SK-N-SH (cell line): Measurements from ENCODE around the gene PLEKHA4. TPM values are rescaled to one million over a fixed set of nuclear protein-coding genes. Genes with fewer than 3 reads are reported as not detected.

Source experiments
- CTCF ChIA-PET: fragments of 300-600, 350-600 bp; formaldehyde crosslinking; extraction: SDS; loops from one replicate; lab custom pipeline; 2021; lab: Yijun Ruan, JAX
- POLR2A ChIA-PET: fragments of 350-600 bp; sonication (Branson Sonifier 250); formaldehyde crosslinking; extraction: SDS; loops from one replicate; lab custom pipeline; 2020; ENCODE audit warnings: antibody characterized with exemption, inconsistent platforms; lab: Yijun Ruan, JAX
- DNase-seq: peaks from one replicate; pipeline ENCODE4 v3.0.0; 2012
- H2AFZ ChIP-seq: fragments of 200-600 bp; sonication (generic); 2 replicates; pipeline ENCODE4 v1.8.1; 2016; ENCODE audit warnings: antibody characterized with exemption, mild to moderate bottlenecking, low read depth
- H3F3A ChIP-seq: fragments of 200-600 bp; sonication (generic); replicated peaks from 2 replicates; pipeline ENCODE3; 2016; ENCODE audit warnings: antibody characterized with exemption, mild to moderate bottlenecking; ENCODE audit not compliant: insufficient read depth
- H3K27ac ChIP-seq, 2 experiments: fragments of 200-500 bp in 1 of 2; fragments of 200-600 bp in 1 of 2; sonication (Bioruptor generic) in 1 of 2; sonication (generic), shearing (Covaris generic) in 1 of 2; 2 replicates each; pipeline versions ENCODE4 v1.5.1 to v1.6.1; 2014 to 2016; ENCODE audit warnings: low read depth in 2 of 2, inconsistent platforms in 1 of 2, low read length in 1 of 2, mild to moderate bottlenecking in 1 of 2, mixed read lengths in 1 of 2
- H3K27me3 ChIP-seq: fragments of 200-600 bp; sonication (generic), shearing (Covaris generic); 2 replicates; pipeline ENCODE4 v1.6.1; 2016; ENCODE audit warnings: mixed run types; ENCODE audit not compliant: insufficient read depth
- H3K36me3 ChIP-seq, 2 experiments: fragments of 200-500 bp in 1 of 2; fragments of 200-600 bp in 1 of 2; sonication (Bioruptor generic) in 1 of 2; sonication (generic) in 1 of 2; replicated peaks in 1 of 2; 2 replicates each; pipeline versions ENCODE3 to v1.5.1; 2014 to 2016; ENCODE audit warnings: low read length in 1 of 2, mild to moderate bottlenecking in 1 of 2; ENCODE audit not compliant: insufficient read depth in 2 of 2, control insufficient read depth in 1 of 2
- H3K4me1 ChIP-seq, 2 experiments: fragments of 200-500 bp in 1 of 2; fragments of 200-600 bp in 1 of 2; sonication (Bioruptor generic) in 1 of 2; sonication (generic), shearing (Covaris generic) in 1 of 2; 2 replicates each; pipeline versions ENCODE4 v1.5.1 to v1.6.1; 2014 to 2016; ENCODE audit warnings: low read depth in 1 of 2, low read length in 1 of 2, mixed run types in 1 of 2; ENCODE audit not compliant: insufficient read depth in 2 of 2, control insufficient read depth in 1 of 2
- H3K4me2 ChIP-seq: fragments of 200-600 bp; sonication (generic), shearing (Covaris generic); 2 replicates; pipeline ENCODE4 v1.6.1; 2017; ENCODE audit warnings: mixed run types
- H3K4me3 ChIP-seq, 2 experiments: fragments of 200-500 bp in 1 of 2; fragments of 200-600 bp in 1 of 2; sonication (Bioruptor generic) in 1 of 2; sonication (generic), shearing (Covaris generic) in 1 of 2; 2 replicates each; pipeline versions ENCODE4 v1.5.1 to v1.8.1; 2014 to 2016; ENCODE audit warnings: low read depth in 2 of 2, inconsistent platforms in 1 of 2, low read length in 1 of 2, mild to moderate bottlenecking in 1 of 2, mixed read lengths in 1 of 2, moderate library complexity in 1 of 2
- H3K79me2 ChIP-seq: fragments of 200-600 bp; sonication (generic); 2 replicates; pipeline ENCODE4 v1.8.1; 2017; ENCODE audit warnings: mild to moderate bottlenecking; ENCODE audit not compliant: insufficient read depth
- H3K9ac ChIP-seq: fragments of 200-600 bp; sonication (generic); 2 replicates; pipeline ENCODE4 v1.6.1; 2017; ENCODE audit warnings: mixed run types
- H3K9me2 ChIP-seq: fragments of 200-600 bp; sonication (generic); 2 replicates; pipeline ENCODE4 v1.6.1; 2017; ENCODE audit warnings: mixed run types
- H3K9me3 ChIP-seq: fragments of 200-600 bp; sonication (generic); 2 replicates; pipeline ENCODE4 v1.6.1; 2017; ENCODE audit warnings: mixed run types, mild to moderate bottlenecking, moderate library complexity
- H4K20me1 ChIP-seq: fragments of 200-600 bp; sonication (generic); 2 replicates; pipeline ENCODE4 v1.6.1; 2017; ENCODE audit warnings: mild to moderate bottlenecking, mixed run types; ENCODE audit not compliant: insufficient read depth
- FOSL2 ChIP-seq: IDR thresholded peaks from 2 replicates; pipeline ENCODE4 v1.4.0; 2012; ENCODE audit warnings: low read depth, mild to moderate bottlenecking, moderate library complexity, borderline replicate concordance
- MXI1 ChIP-seq: IDR thresholded peaks from 2 replicates; pipeline ENCODE4 v1.6.1; 2012; ENCODE audit warnings: mild to moderate bottlenecking, low read depth, low read length, improper control_type of control experiment
- NRF1 ChIP-seq: IDR thresholded peaks from 2 replicates; pipeline ENCODE4 v1.6.1; 2012; ENCODE audit warnings: low read depth, mild to moderate bottlenecking, low read length
- PBX3 ChIP-seq: IDR thresholded peaks from 2 replicates; pipeline ENCODE4; 2012
- POLR2AphosphoS5 ChIP-seq: IDR thresholded peaks from 2 replicates; pipeline ENCODE4 v1.6.1; 2012; ENCODE audit warnings: low read depth, low read length
- RAD21 ChIP-seq: IDR thresholded peaks from 2 replicates; pipeline ENCODE4 v1.6.1; 2012; ENCODE audit warnings: mild to moderate bottlenecking, low read length
- TEAD4 ChIP-seq: IDR thresholded peaks from 2 replicates; pipeline ENCODE4 v1.4.0; 2012; ENCODE audit warnings: mild to moderate bottlenecking, borderline replicate concordance; ENCODE audit not compliant: insufficient read depth
- USF2 ChIP-seq: fragments of 150-350 bp; IDR thresholded peaks from 2 replicates; pipeline ENCODE4 v1.6.1; 2017; ENCODE audit warnings: antibody characterized with exemption, low read length, low read depth, borderline replicate concordance
- WGBS: methylation state at CpG from one replicate; pipeline ENCODE4 v1.1.6; 2017; ENCODE audit warnings: low lambda C conversion rate; 5-methylcytosine and 5-hydroxymethylcytosine counted together
- polyA plus RNA-seq, 3 experiments: library from polyadenylated mRNA; depleted of rRNA; stranded (reverse); fragments of >200 nt; gene quantifications; 2 replicates each; pipeline ENCODE4 v1.2.3, GENCODE V29; 2012
- TF ChIP-seq, protein P1 (sequence below): IDR thresholded peaks from 2 replicates; pipeline ENCODE4 v1.4.0; 2012; ENCODE audit warnings: low read depth, borderline replicate concordance
- TF ChIP-seq, protein P2 (sequence below): fragments of 200-600 bp; sonication (generic); IDR thresholded peaks from 2 replicates; pipeline ENCODE4 v1.6.1; 2017; ENCODE audit warnings: antibody characterized with exemption, mild to moderate bottlenecking, moderate library complexity

Gene PLEKHA4
- polyA plus RNA-seq, 1 of the 3 experiments (the other 2 are of a cell fraction), result 5.6 TPM

DNA sequence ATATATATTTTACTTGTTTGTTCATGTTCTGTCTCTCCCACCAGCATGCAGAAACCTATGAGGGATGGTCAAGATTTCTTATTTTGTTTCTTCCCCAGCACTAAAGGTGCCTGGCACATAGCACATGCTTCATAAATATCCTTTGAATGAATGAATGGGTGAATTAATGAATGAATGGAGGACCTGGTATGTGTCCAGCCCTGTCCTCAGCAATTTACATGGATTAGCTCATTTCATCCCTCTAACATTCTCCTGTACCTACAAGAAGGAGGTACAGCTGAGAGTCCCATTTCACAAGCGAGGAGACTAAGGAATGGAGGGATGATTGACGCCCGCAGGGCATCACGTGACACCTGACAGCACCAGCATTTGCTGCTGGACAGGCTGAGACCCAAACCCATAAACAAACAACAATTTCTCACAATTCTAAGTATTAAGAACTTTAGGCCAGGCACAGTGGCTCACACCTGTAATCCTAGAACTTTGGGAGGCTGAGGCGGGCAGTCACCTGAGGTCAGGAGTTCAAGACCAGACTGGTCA is 50.8 kb downstream of the PLEKHA4 start:
- Histone ChIP-seq H3F3A (no peaks in the 10 kb centered on the region), H3K27me3 (no peaks in the 10 kb centered on the region), H2AFZ (no peak overlapping the region), H3K9me3 (no peaks in the 10 kb centered on the region), H3K9me2 (no peaks in the 10 kb centered on the region), H3K4me2 (no peak overlapping the region), H3K9ac (no peak overlapping the region), H3K27ac (no peak overlapping the region), H4K20me1 (no peaks in the 10 kb centered on the region), H3K36me3 (no peaks in the 10 kb centered on the region), H3K4me3 (no peak overlapping the region), H3K4me1 (peaks cover 0 to under 1% of the 10 kb centered on the region in 2 experiments; a peak in 1 of 4 replicates), H3K79me2 (no peaks in the 10 kb centered on the region)
- ChIA-PET CTCF (interaction anchor here (1.8 kb wide), 1 partner anchor 22 kb away, joined by 5 read pairs; no protein-coding TSS in a partner anchor), POLR2A (no interaction called here)
- TF ChIP-seq FOSL2, result no peak
- no peak for TF ChIP-seq USF2
- 94% methylated on average over 5 of the region's 5 CpGs for WGBS
- no peak for DNase-seq

GRCh38 chr19:48815870-48816501 is 52.4 kb downstream of the PLEKHA4 start:
- Histone ChIP-seq H3K9ac (no peak overlapping the region), H2AFZ (no peak overlapping the region), H3K4me2 (no peak overlapping the region), H4K20me1 (no peaks in the 10 kb centered on the region), H3K9me2 (no peaks in the 10 kb centered on the region), H3K79me2 (no peaks in the 10 kb centered on the region), H3K9me3 (no peaks in the 10 kb centered on the region), H3F3A (no peaks in the 10 kb centered on the region), H3K27me3 (no peaks in the 10 kb centered on the region), H3K4me1 (peaks cover 0 to 3% of the 10 kb centered on the region in 2 experiments; a peak in 2 of 4 replicates), H3K4me3 (no peak overlapping the region), H3K27ac (no peak overlapping the region), H3K36me3 (no peaks in the 10 kb centered on the region)
- TF ChIP-seq NRF1, result no peak
- TF ChIP-seq RAD21, result no peak
- TF ChIP-seq POLR2AphosphoS5, result no peak
- no peak for TF ChIP-seq TEAD4
- ChIA-PET CTCF (interaction anchor here (0.6 to 1.5 kb wide), 4 partner anchors 9 to 150 kb away, joined by 3 to 5 read pairs (median 4); partner anchors contain the start of gene HSD17B14), POLR2A (interaction anchor here (0.6 kb wide), 1 partner anchor 36 kb away, joined by 4 read pairs; no protein-coding TSS in a partner anchor)
- WGBS, result 61% methylated on average over 14 of the region's 14 CpGs
- peak; percentile 36 for DNase-seq

- H3K36me3 ChIP-seq, result no peaks in the 10 kb centered on the region
- H3K9me3 ChIP-seq, result no peaks in the 10 kb centered on the region
- no peaks in the 10 kb centered on the region for H3F3A ChIP-seq
- no peaks in the 10 kb centered on the region for H3K9me2 ChIP-seq
- no peaks in the 10 kb centered on the region for H3K79me2 ChIP-seq
- no peak overlapping the region for H3K27ac ChIP-seq
- peaks cover 0 to 9% of the 10 kb centered on the region in 2 experiments; a peak in 2 of 4 replicates for H3K4me1 ChIP-seq
- no peak overlapping the region for H3K4me2 ChIP-seq
- POLR2A ChIA-PET, result no interaction called here
- H3K4me3 ChIP-seq, result no peak overlapping the region
- WGBS, result 91% methylated on average over 6 of the region's 6 CpGs
- TF ChIP-seq PBX3 (no peak), RAD21 (no peak), NRF1 (no peak), MXI1 (no peak)
- TF ChIP-seq, protein P1, sequence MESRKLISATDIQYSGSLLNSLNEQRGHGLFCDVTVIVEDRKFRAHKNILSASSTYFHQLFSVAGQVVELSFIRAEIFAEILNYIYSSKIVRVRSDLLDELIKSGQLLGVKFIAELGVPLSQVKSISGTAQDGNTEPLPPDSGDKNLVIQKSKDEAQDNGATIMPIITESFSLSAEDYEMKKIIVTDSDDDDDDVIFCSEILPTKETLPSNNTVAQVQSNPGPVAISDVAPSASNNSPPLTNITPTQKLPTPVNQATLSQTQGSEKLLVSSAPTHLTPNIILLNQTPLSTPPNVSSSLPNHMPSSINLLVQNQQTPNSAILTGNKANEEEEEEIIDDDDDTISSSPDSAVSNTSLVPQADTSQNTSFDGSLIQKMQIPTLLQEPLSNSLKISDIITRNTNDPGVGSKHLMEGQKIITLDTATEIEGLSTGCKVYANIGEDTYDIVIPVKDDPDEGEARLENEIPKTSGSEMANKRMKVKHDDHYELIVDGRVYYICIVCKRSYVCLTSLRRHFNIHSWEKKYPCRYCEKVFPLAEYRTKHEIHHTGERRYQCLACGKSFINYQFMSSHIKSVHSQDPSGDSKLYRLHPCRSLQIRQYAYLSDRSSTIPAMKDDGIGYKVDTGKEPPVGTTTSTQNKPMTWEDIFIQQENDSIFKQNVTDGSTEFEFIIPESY, result no peak
- TF ChIP-seq, protein P2, sequence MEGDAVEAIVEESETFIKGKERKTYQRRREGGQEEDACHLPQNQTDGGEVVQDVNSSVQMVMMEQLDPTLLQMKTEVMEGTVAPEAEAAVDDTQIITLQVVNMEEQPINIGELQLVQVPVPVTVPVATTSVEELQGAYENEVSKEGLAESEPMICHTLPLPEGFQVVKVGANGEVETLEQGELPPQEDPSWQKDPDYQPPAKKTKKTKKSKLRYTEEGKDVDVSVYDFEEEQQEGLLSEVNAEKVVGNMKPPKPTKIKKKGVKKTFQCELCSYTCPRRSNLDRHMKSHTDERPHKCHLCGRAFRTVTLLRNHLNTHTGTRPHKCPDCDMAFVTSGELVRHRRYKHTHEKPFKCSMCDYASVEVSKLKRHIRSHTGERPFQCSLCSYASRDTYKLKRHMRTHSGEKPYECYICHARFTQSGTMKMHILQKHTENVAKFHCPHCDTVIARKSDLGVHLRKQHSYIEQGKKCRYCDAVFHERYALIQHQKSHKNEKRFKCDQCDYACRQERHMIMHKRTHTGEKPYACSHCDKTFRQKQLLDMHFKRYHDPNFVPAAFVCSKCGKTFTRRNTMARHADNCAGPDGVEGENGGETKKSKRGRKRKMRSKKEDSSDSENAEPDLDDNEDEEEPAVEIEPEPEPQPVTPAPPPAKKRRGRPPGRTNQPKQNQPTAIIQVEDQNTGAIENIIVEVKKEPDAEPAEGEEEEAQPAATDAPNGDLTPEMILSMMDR, result no peak
- no peaks in the 10 kb centered on the region for H4K20me1 ChIP-seq
- no peak overlapping the region for H3K9ac ChIP-seq
- CTCF ChIA-PET, result interaction anchor here (1.2 to 4.7 kb wide), 3 partner anchors 19 to 32 kb away, joined by 3 to 27 read pairs (median 5); no protein-coding TSS in a partner anchor
- no peaks in the 10 kb centered on the region for H3K27me3 ChIP-seq
- no peak overlapping the region for H2AFZ ChIP-seq
- no peak for DNase-seq
These were observed 53.5 kb downstream of the PLEKHA4 start for GRCh38 chr19:48814895-48815294.
